Activated CD4-positive, alpha-beta T cell treated with anti-CD3 and anti-CD28 coated beads, Interleukin-2, amount 10 ng/mL, durations not matched to agents 24 days and 14 days (primary cell): ENCODE results near the gene SH3GL2. TPM values are rescaled to one million over a fixed set of nuclear protein-coding genes. Genes with fewer than 3 reads are reported as not detected.
"Not testable (repeated sequence)": the region's sequence is repeated elsewhere in the genome, so short reads cannot be mapped to it uniquely, and the experiment has no call there.

Experiments
- DNase-seq: peaks from one replicate; pipeline ENCODE4 v3.0.0; 2022
- H3K27ac Mint-ChIP-seq: one replicate; pipeline ENCODE4 v1.8.0; 2022; ENCODE audit warnings: mild to moderate bottlenecking, mixed read lengths
- H3K27me3 Mint-ChIP-seq: one replicate; pipeline ENCODE4 v1.8.0; 2022; ENCODE audit warnings: mixed read lengths
- H3K36me3 Mint-ChIP-seq: one replicate; pipeline ENCODE4 v1.8.0; 2022; ENCODE audit warnings: low read depth, mild to moderate bottlenecking, mixed read lengths
- H3K4me1 Mint-ChIP-seq: one replicate; pipeline ENCODE4 v1.8.0; 2021; ENCODE audit warnings: mixed read lengths
- H3K4me3 Mint-ChIP-seq: one replicate; pipeline ENCODE4 v1.8.0; 2022; ENCODE audit warnings: mild to moderate bottlenecking, moderate library complexity, mixed read lengths
- H3K9me3 Mint-ChIP-seq: one replicate; pipeline ENCODE4 v1.8.0; 2021; ENCODE audit warnings: mixed read lengths
- intact Hi-C: fragments of 100-400 bp; cut with micrococcal nuclease; formaldehyde crosslinking; loops from one replicate; pipeline ENCODE4 v1.15.1; 2023
- total RNA-seq: library from RNA; stranded (reverse); gene quantifications from 2 replicates; pipeline ENCODE4 v1.2.3, GENCODE V29; 2022

The SH3GL2 gene
- total RNA-seq, 1 donor from 2014 or later: not detected

- H3K36me3 Mint-ChIP-seq: no peaks in the 10 kb centered on the region
- intact Hi-C loops: no loop called here
- no peaks in the 10 kb centered on the region for H3K4me1 Mint-ChIP-seq
- no peak overlapping the region for H3K27ac Mint-ChIP-seq
- H3K9me3 Mint-ChIP-seq: no peaks in the 10 kb centered on the region
- H3K27me3 Mint-ChIP-seq: no peaks in the 10 kb centered on the region
- no peak overlapping the region for H3K4me3 Mint-ChIP-seq
- DNase-seq: no peak
Measured at GRCh38 chr9:17761984-17762676, 183.3 kb downstream of the SH3GL2 start.

DNA sequence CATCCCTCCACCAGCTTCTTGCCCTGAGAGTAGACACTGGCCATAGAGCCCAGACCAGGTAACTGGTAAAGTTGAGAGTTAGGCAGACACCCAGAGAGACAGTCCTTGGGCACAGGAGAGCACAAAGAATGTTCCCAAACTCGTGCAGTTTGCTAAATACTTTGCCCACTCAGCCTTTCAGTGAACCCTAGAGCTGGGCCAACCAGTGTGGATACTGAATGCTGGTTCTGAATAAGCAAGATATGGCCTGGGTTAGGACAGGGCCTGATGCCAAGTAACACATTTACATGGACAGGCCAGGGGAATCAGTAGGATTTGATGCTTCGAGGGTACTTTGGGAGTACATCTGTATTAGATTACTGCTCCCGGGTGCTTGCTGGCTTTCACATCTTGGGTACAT lies 185.4 kb downstream of the SH3GL2 start:
- intact Hi-C loops: no loop called here
- Mint-ChIP-seq H3K36me3 (no peaks in the 10 kb centered on the region), H3K27me3 (no peaks in the 10 kb centered on the region), H3K27ac (no peak overlapping the region), H3K4me3 (no peak overlapping the region), H3K4me1 (no peaks in the 10 kb centered on the region), H3K9me3 (no peaks in the 10 kb centered on the region)
- no peak for DNase-seq

DNA sequence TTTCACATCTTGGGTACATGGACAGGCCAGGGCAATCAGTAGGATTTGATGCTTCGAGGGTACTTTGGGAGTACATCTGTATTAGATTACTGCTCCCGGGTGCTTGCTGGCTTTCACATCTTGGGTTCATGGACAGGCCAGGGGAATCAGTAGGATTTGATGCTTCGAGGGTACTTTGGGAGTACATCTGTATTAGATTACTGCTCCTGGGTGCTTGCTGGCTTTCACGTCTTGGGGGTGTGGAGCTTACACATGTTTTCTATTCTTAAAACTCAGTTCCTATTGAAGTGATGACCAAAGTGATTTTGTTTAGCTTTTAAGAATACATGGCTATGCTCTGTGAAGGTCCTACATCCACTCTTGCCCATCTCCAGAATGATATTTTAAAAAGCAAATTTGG lies 186.3 kb downstream of the SH3GL2 start:
- H3K27me3 Mint-ChIP-seq, DNase-seq, H3K36me3 Mint-ChIP-seq, H3K9me3 Mint-ChIP-seq, intact Hi-C loops, H3K27ac Mint-ChIP-seq, H3K4me3 Mint-ChIP-seq, H3K4me1 Mint-ChIP-seq: not testable (repeated sequence)

DNA sequence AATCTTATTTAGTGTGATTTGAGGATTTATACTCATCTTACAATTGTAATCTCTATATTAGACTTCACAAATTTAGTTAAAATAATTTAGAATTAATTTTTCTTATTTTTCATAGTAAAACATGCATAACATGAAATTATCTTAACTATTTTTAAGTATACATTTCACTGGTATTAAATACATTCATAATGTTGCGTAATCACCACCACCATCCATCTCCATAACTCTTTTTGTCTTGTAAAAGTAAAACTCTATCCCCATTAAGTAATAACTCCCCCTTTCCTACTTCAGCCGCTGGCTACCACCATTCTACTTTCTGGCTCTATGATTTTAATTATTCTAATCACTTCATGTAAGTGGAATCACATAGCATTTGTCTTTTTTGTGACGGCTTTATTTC lies 193.4 kb downstream of the SH3GL2 start:
- no peak for DNase-seq
- Mint-ChIP-seq H3K27me3 (no peaks in the 10 kb centered on the region), H3K9me3 (peaks cover 3% of the 10 kb centered on the region), H3K27ac (no peak overlapping the region), H3K4me3 (no peak overlapping the region), H3K36me3 (no peaks in the 10 kb centered on the region), H3K4me1 (no peaks in the 10 kb centered on the region)
- intact Hi-C loops: no loop called here

DNA sequence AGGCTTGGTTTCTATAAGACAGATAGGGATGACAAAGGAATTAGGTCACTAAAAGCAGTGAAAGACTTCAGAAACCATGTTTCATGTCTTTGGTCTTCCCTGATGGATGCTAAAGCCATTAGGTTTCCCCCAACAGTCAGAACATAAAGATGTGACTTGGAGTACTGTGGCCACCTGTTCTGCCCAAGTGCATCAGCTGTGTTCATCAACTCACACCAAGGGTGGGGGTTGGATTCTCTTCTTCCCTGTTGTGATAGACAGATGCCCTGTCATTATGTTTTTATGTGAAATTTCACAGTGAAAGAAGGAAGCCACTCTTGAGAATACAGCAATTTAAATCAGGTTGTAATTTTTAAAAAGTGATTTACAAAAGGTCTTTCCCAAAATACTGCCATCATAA lies 196.8 kb downstream of the SH3GL2 start:
- Mint-ChIP-seq H3K27ac (no peak overlapping the region), H3K4me3 (no peak overlapping the region), H3K27me3 (no peaks in the 10 kb centered on the region), H3K9me3 (peaks cover 5% of the 10 kb centered on the region), H3K36me3 (no peaks in the 10 kb centered on the region), H3K4me1 (no peaks in the 10 kb centered on the region)
- intact Hi-C loops: no loop called here
- DNase-seq: no peak

- Mint-ChIP-seq H3K9me3 (peaks cover 5% of the 10 kb centered on the region), H3K4me3 (no peak overlapping the region), H3K27me3 (no peaks in the 10 kb centered on the region), H3K4me1 (no peaks in the 10 kb centered on the region), H3K36me3 (no peaks in the 10 kb centered on the region), H3K27ac (no peak overlapping the region)
- intact Hi-C loops: no loop called here
- no peak for DNase-seq
Measured at GRCh38 chr9:17776735-17777134, 197.9 kb downstream of the SH3GL2 start.

GRCh38 chr9:17777465-17777864 lies 198.6 kb downstream of the SH3GL2 start:
- no peak for DNase-seq
- Mint-ChIP-seq H3K4me1 (no peaks in the 10 kb centered on the region), H3K27me3 (no peaks in the 10 kb centered on the region), H3K27ac (no peak overlapping the region), H3K36me3 (no peaks in the 10 kb centered on the region), H3K9me3 (peaks cover 5% of the 10 kb centered on the region), H3K4me3 (no peak overlapping the region)
- intact Hi-C loops: no loop called here

DNA sequence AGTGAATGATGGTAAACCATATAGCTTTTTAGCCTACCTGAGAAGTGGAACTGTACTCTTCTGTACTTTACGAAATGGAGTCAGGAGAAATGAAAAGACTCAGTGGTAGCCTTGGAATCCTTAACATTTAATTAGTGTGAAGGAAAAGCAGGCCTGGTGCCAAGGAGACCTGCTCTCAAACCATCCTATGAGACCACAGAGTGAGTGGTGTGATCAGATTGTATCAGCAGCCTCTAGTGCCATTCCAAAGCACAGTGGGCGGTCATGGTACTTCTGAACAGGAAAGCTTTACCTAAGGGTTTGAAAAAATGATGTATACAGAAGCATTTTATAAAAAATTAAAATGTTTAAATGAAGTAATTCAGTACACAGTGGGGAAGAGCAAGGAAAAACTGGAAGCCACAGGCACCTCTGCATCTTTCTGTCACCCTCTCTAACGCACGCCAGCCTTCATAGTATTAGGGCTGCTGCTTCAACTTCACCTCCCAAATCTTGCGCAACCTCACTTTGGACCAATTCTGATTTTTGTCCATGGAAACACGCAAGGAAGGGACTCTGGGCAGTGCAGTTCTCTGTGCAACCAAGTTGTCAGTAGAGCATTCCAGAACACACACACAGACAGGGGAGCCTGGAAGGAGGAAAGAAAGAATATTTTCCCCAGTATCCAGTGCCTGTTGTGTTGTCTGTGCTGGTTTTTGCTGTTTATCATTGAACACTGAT lies 203.7 kb downstream of the SH3GL2 start:
- Mint-ChIP-seq H3K36me3 (no peaks in the 10 kb centered on the region), H3K4me3 (no peak overlapping the region), H3K27me3 (no peaks in the 10 kb centered on the region), H3K9me3 (peaks cover 3% of the 10 kb centered on the region), H3K4me1 (no peaks in the 10 kb centered on the region), H3K27ac (no peak overlapping the region)
- intact Hi-C loops: no loop called here
- DNase-seq: no peak

- no peaks in the 10 kb centered on the region for H3K36me3 Mint-ChIP-seq
- H3K27ac Mint-ChIP-seq: no peak overlapping the region
Measured at GRCh38 chr9:17783227-17783626, 204.4 kb downstream of the SH3GL2 start.

DNA sequence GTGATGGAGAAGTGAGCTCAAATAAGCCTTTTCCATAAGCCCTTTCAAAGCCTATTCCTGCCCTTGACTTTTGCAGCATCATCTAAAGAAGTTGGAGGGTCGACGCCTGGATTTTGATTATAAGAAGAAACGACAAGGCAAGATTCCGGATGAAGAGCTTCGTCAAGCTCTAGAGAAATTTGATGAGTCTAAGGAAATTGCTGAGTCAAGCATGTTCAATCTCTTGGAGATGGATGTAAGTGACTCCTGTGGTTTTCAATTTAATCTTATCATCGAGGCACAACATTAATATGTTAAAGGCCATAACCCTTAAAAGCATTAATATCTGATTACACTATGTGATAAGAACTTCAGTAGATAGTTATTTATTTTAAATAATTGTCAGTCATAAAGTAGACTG lies 210.4 kb downstream of the SH3GL2 start:
- no peak for DNase-seq
- Mint-ChIP-seq H3K36me3 (no peaks in the 10 kb centered on the region), H3K27me3 (no peaks in the 10 kb centered on the region), H3K9me3 (no peaks in the 10 kb centered on the region), H3K27ac (no peak overlapping the region), H3K4me3 (no peak overlapping the region), H3K4me1 (no peaks in the 10 kb centered on the region)
- intact Hi-C loops: no loop called here

More at GRCh38 chr9:17783227-17783626, 204.4 kb downstream of the SH3GL2 start:
- Mint-ChIP-seq H3K9me3 (peaks cover 3% of the 10 kb centered on the region), H3K27me3 (no peaks in the 10 kb centered on the region), H3K4me3 (no peak overlapping the region), H3K4me1 (no peaks in the 10 kb centered on the region)
- intact Hi-C loops: no loop called here
- no peak for DNase-seq

- no peak for DNase-seq
- Mint-ChIP-seq H3K9me3 (no peaks in the 10 kb centered on the region), H3K27me3 (no peaks in the 10 kb centered on the region), H3K27ac (no peak overlapping the region), H3K4me3 (no peak overlapping the region), H3K36me3 (no peaks in the 10 kb centered on the region), H3K4me1 (no peaks in the 10 kb centered on the region)
- intact Hi-C loops: no loop called here
Measured at GRCh38 chr9:17793713-17794622, 215.1 kb downstream of the SH3GL2 start.

DNA sequence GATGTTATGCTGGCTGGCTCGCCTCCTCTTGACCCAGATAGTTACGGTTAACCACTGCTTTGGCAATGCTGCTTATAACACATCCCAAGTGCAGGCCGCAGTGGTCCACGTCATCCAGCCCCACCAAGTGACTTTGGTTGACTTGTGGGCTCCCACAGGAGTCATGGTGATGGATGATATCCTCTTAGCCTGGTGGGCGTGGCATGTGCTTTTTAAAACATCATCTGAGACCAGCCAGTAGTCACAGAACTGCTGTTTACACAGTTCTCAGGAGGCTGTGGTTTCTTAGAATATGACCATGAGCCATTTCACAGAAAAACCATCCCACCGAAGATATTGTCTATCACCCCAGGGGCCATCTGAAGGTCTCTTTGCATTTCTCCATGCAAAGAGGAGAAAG lies 216.9 kb downstream of the SH3GL2 start:
- no peak overlapping the region for H3K27ac Mint-ChIP-seq

GRCh38 chr9:17799369-17799768 lies 220.5 kb downstream of the SH3GL2 start:
- intact Hi-C loops: no loop called here
- Mint-ChIP-seq H3K4me1 (peaks cover 2% of the 10 kb centered on the region), H3K9me3 (no peaks in the 10 kb centered on the region), H3K27me3 (no peaks in the 10 kb centered on the region), H3K36me3 (no peaks in the 10 kb centered on the region), H3K27ac (no peak overlapping the region), H3K4me3 (no peak overlapping the region)
- DNase-seq: no peak

More for the DNA sequence above, 216.9 kb downstream of the SH3GL2 start:
- H3K27me3 Mint-ChIP-seq: no peaks in the 10 kb centered on the region
- peaks cover 2% of the 10 kb centered on the region for H3K4me1 Mint-ChIP-seq
- no peak for DNase-seq
- no peak overlapping the region for H3K4me3 Mint-ChIP-seq
- no peaks in the 10 kb centered on the region for H3K9me3 Mint-ChIP-seq
- no peaks in the 10 kb centered on the region for H3K36me3 Mint-ChIP-seq
- intact Hi-C loops: no loop called here

DNA sequence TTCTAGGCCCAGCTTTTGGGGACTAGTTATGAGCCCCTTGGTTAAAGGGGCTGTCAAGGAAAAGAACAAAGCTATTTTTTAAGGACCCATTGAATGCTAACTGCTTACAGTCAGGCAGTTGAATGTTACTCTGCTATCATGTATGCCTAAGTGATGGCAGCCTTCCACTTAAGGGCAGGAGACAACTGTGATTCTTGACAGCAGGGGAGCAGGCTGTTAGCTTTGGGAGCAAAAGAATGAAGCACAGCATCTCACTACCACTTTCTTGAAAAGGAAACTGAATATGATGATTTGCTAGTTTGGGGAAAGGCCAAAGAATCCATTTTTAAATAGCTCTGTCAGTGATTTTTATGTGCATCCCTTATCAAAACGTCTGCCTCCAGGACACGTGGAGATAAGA lies 221.6 kb downstream of the SH3GL2 start:
- Mint-ChIP-seq H3K27me3 (no peaks in the 10 kb centered on the region), H3K9me3 (no peaks in the 10 kb centered on the region), H3K27ac (no peak overlapping the region), H3K4me1 (peaks cover 2% of the 10 kb centered on the region), H3K4me3 (no peak overlapping the region), H3K36me3 (no peaks in the 10 kb centered on the region)
- no peak for DNase-seq
- intact Hi-C loops: loop anchor here (10.0 kb wide), 1 partner anchor 266 kb away; no protein-coding TSS in a partner anchor
